NCI-H2081 treated with DMSO at 0.1 percent for 48 hours (cell line): ENCODE measurements around the gene PPP3CA.

Experiments used
- DNase-seq: peaks from one replicate; lab custom pipeline; 2025; lab: John Stamatoyannopoulos, UW

PPP3CA gene

GRCh38 chr4:101331017-101331416 lies 16.3 kb downstream of the PPP3CA start:
- no peak for DNase-seq

DNA sequence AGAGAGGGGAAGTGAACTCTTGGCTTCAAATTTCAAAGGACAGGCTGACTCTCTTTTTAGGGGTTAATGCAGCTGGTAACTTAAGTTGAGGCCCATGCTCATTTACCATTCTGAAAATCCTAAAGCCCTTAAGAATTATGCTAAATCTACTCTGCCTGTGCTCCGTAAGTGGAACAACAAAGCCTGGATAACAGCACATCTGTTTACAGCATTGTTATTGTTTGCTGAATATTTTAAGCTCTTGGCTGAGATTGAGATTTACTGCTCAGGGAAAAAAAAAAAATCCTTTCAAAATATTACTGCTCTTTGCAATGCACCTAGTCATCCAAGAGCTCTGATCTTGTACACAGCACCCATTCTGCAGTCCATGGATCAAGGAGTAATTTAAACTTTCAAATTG lies 17.7 kb downstream of the PPP3CA start:
- DNase-seq = no peak

- no peak for DNase-seq
Measured at GRCh38 chr4:101328063-101328602, 19.2 kb downstream of the PPP3CA start.

DNA sequence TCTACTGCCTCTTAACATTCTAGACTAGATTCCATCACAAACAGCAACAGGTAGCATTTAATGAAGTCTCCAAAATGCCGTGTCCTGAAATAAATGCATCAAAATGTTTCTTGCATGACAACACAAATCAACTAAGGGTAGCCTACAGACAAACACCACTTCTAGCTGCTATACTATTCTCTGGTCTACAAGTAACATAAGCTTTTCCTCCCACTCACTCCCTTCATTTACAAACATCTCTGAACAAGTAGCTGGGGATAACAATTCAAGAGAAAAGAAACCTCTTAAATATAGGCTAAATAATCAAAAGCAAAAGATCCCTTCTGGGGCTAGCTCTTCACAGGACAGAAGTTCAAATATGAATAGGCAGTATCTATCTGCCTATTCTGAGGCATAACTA lies 20.8 kb downstream of the PPP3CA start:
- DNase-seq = no peak

- DNase-seq = no peak
Measured at GRCh38 chr4:101322743-101323142, 24.6 kb downstream of the PPP3CA start.

GRCh38 chr4:101321481-101322042 lies 25.8 kb downstream of the PPP3CA start:
- no peak for DNase-seq

- DNase-seq = no peak
Measured at GRCh38 chr4:101315786-101316185, 31.5 kb downstream of the PPP3CA start.

DNA sequence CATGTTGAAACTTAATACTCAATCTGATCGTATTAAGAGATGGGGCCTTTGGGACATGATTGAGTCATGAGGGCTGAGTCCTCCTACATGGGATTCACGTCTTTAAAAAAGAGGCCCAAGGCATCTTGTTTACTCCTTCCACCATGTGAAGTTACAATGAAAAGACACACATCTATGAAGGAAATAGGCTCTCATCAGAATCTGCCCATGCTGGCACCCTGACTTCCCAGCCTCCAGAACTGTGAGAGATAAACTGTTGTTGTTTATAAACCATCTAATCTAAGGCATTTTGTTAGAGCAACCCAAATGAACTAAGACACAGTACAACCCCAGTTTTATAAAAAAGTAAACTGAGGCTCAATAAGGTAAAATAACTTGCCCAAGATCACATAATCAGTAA lies 32.3 kb downstream of the PPP3CA start:
- no peak for DNase-seq

DNA sequence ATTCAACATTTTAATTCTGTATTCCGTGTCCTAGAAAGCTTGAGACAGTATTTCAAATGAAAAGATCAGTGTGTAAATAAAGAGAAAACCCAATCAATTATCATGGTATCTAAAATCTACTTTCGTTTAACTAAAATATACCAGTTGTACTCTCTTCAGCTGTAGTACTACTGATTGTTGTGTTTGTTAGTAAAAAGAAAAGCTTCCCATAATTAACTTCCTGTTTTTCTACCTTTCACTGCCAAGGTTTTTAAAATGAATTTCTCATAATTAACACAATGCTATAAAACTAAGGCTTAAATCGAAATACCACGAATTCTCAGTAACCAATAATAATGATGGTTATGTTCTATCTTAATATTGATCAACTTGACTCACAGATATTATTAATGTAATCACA lies 37.4 kb downstream of the PPP3CA start:
- DNase-seq = no peak

GRCh38 chr4:101307899-101308298 lies 39.4 kb downstream of the PPP3CA start:
- no peak for DNase-seq

DNA sequence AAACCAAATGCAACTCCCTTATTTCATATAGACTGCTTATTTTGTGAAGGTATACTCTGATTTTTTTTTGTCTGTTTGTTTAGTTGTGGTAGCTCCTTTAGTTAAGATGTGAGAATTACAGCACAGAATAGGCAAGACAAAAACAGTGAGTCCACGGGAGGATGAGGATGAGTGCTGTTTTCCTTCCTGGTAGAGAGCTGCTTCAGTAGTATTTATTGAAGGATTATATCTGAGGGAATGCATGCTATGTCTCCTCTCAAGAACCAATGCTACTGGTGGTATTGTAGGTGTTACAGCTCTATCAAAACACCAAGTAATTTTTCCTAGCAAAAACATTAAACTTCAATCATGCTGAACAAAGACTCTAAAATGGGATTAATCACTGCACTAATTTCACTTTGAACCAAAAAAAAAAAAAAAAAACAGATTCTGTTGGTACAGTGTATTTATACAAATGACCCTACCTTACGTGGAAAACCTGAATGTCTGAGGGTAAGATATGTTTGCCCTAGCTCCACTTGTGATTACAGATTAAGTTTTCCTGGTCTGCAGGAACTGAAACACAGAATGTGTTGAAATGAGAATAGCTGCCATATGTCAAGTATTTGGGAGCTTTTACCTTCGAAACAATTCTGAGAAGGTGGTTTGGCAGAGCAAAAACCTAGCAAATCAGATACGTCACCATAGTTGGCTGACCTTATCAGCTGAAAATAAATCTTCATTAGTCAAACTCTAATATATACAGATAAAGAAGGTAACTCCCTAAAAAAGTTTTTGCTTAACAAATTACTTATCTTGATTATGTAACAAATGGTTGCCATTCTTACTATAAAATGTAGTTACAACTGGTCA lies 40.3 kb downstream of the PPP3CA start:
- DNase-seq = no peak

- no peak for DNase-seq
Measured at GRCh38 chr4:101306225-101306624, 41.1 kb downstream of the PPP3CA start.

DNA sequence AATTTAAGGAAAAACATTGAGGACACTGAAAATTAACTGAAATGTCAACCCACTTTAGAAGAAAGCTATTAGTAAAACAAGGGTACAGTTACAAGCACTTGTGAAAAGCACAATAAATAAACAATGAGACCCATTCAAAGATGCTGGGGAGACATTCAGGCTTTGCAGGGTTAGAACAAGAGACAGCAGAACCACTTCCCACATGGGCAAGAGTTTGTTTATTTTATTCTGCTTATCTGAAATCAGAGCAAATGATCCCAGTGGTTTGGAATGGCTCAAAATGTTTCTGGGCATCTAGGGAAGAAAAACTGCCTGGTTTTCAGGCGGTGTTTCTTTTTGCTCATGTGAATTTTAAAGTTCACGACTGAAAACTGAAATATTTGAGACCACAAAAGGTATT lies 42.4 kb downstream of the PPP3CA start:
- DNase-seq = no peak

GRCh38 chr4:101299899-101300540 lies 47.3 kb downstream of the PPP3CA start:
- no peak for DNase-seq

GRCh38 chr4:101299021-101299420 lies 48.3 kb downstream of the PPP3CA start:
- DNase-seq = no peak

- no peak for DNase-seq
Measured at GRCh38 chr4:101295691-101296090, 51.6 kb downstream of the PPP3CA start.

GRCh38 chr4:101294597-101294996 lies 52.7 kb downstream of the PPP3CA start:
- no peak for DNase-seq

DNA sequence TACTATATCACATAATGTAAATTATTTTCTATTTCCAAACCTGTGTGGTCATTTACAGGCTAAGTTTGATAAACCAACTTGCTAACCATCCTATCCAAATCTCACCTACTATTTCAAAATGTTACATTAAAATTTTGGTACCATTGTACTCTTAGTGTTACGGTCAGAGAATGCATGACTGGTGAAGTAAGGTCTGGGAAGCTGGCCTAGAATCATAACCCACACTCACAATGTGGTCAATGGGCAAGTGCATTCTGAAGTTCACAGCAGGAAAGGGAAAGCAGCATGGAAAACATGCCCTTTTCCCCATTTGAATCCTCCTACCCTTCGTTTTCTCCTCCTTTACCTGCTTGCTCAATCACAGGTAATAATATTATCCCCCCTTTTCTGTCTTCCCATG lies 54.4 kb downstream of the PPP3CA start:
- DNase-seq = no peak

DNA sequence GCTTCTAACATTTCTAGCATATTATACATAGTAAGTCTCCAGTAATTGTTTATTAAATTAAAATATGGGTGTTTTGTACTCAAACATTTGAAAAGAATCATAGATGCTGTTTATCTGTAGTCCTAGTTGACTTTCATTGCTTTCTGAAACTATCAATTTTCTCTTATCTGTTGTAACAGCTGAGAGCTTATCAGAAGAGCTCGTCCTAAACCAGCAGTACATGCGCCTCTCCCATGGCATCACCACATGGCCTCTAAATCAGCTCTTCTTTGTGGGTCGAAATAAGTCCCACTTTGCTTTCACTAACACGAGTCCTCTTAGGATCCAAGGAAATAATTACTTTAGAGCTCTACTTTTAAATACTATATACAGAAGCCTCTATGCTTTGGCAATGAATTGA lies 55.1 kb downstream of the PPP3CA start:
- DNase-seq = no peak

- DNase-seq = no peak
Measured at GRCh38 chr4:101291198-101291597, 56.1 kb downstream of the PPP3CA start.

- no peak for DNase-seq
Measured at GRCh38 chr4:101290654-101291053, 56.7 kb downstream of the PPP3CA start.

DNA sequence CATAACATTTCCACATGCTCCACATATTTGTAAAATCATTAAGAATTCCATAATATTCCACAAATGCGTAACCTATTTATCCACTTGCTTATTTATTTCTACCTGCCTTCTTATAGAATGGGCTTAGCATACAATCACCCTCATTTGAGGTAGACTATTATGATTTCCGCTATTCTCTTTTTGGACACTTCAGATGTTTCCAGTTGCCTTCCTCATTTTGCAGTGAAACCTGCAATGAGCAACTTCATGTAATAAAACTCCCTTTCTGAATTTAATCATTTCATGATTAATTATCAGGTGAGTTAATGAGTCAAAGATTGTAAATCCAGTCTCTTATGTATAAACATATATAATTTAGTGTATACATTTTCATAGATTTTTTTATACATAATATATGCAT lies 58.0 kb downstream of the PPP3CA start:
- no peak for DNase-seq
